Hepatocyte (in vitro differentiated cells): Measurements from ENCODE around the gene MPHOSPH10. TPM values are rescaled to one million over a fixed set of nuclear protein-coding genes. Genes with fewer than 3 reads are reported as not detected.
A peak's percentile ranks its signal among the peaks of the same experiment; 100 is the strongest.

Source experiments
- DNase-seq: peaks from one replicate; pipeline ENCODE4 v3.0.0-alpha.2; 2016; ENCODE audit warnings: low spot score
- H2AFZ ChIP-seq: fragments of 200-600 bp; sonication (generic); 2 replicates; pipeline ENCODE4 v1.6.0; 2016; ENCODE audit warnings: antibody characterized with exemption, mild to moderate bottlenecking
- H3K27ac ChIP-seq: fragments of 200-600 bp; sonication (generic); 2 replicates; pipeline ENCODE4 v1.5.1; 2016; ENCODE audit warnings: mild to moderate bottlenecking
- H3K27me3 ChIP-seq: fragments of 200-600 bp; sonication (generic); 2 replicates; pipeline ENCODE4 v1.6.1; 2016
- H3K36me3 ChIP-seq: fragments of 200-600 bp; sonication (generic); replicated peaks from 2 replicates; pipeline ENCODE4 v1.5.1; 2016; ENCODE audit warnings: low read depth; ENCODE audit not compliant: insufficient read depth
- H3K4me1 ChIP-seq: fragments of 200-600 bp; sonication (generic); 2 replicates; pipeline ENCODE4 v1.5.1; 2016; ENCODE audit warnings: mild to moderate bottlenecking, moderate library complexity; ENCODE audit not compliant: insufficient read depth
- H3K4me2 ChIP-seq: fragments of 200-600 bp; sonication (generic); 2 replicates; pipeline ENCODE4 v1.6.0; 2016
- H3K4me3 ChIP-seq: fragments of 200-600 bp; sonication (generic); 2 replicates; pipeline ENCODE4 v1.5.1; 2016; ENCODE audit warnings: mild to moderate bottlenecking
- H3K79me2 ChIP-seq: fragments of 200-600 bp; sonication (generic); 2 replicates; pipeline ENCODE4 v1.6.0; 2017; ENCODE audit warnings: mild to moderate bottlenecking
- H3K9me2 ChIP-seq: fragments of 200-600 bp; sonication (generic); replicated peaks from 2 replicates; pipeline ENCODE4 v1.6.0; 2017; ENCODE audit warnings: mild to moderate bottlenecking; ENCODE audit not compliant: insufficient read depth
- H3K9me3 ChIP-seq: fragments of 200-600 bp; sonication (generic); 2 replicates; pipeline ENCODE4 v1.5.1; 2016; ENCODE audit warnings: low read depth, mild to moderate bottlenecking
- H4K20me1 ChIP-seq: fragments of 200-600 bp; sonication (generic); 2 replicates; pipeline ENCODE4 v1.6.0; 2016; ENCODE audit warnings: mild to moderate bottlenecking; ENCODE audit not compliant: insufficient read depth, poor library complexity, severe bottlenecking
- CTCF ChIP-seq: fragments of 200-600 bp; sonication (generic); IDR thresholded peaks from 2 replicates; pipeline ENCODE4 v1.5.1; 2016; ENCODE audit warnings: antibody characterized with exemption, mild to moderate bottlenecking; ENCODE audit not compliant: poor library complexity
- EZH2 ChIP-seq: fragments of 200-600 bp; sonication (generic); IDR thresholded peaks from 2 replicates; pipeline ENCODE4 v1.6.1; 2016; ENCODE audit warnings: antibody characterized with exemption, mild to moderate bottlenecking, borderline replicate concordance
- EZH2phosphoT487 ChIP-seq: fragments of 200-600 bp; sonication (generic); IDR thresholded peaks from one replicate; pipeline ENCODE4 v1.6.1; 2018; ENCODE audit warnings: antibody characterized with exemption, mild to moderate bottlenecking, low read depth, moderate library complexity; ENCODE audit not compliant: unreplicated experiment, severe bottlenecking
- WGBS: methylation state at CpG from one replicate; pipeline ENCODE4 v1.1.6; 2016; ENCODE audit warnings: low lambda C conversion rate; ENCODE audit errors: missing lambda C conversion rate; 5-methylcytosine and 5-hydroxymethylcytosine counted together
- polyA plus RNA-seq: library from polyadenylated mRNA; unstranded; fragments of >200 nt; fragmentation: Nextera tagmentation; extraction: Ambion mirVana; gene quantifications from 2 replicates; pipeline ENCODE4 v1.2.1, GENCODE V29; 2016
- total RNA-seq: library from RNA; depleted of rRNA; stranded (reverse); fragments of >200 nt; gene quantifications from 2 replicates; pipeline ENCODE4 v1.2.3, GENCODE V29; 2014

The MPHOSPH10 gene
- total and polyA plus RNA-seq, 2 experiments from 2014 or later: 17.0 to 18.8 TPM

- Histone ChIP-seq H4K20me1 (no peaks in the 10 kb centered on the region), H3K79me2 (no peaks in the 10 kb centered on the region), H3K4me1 (no peaks in the 10 kb centered on the region), H3K4me3 (no peak overlapping the region), H3K27me3 (no peaks in the 10 kb centered on the region), H2AFZ (no peak overlapping the region), H3K4me2 (no peak overlapping the region), H3K9me3 (no peaks in the 10 kb centered on the region), H3K36me3 (no peaks in the 10 kb centered on the region), H3K9me2 (no peaks in the 10 kb centered on the region), H3K27ac (no peak overlapping the region)
- no peak for DNase-seq
- TF ChIP-seq CTCF (no peak), EZH2 (no peak), EZH2phosphoT487 (no peak)
- 79% methylated on average over 8 of the region's 8 CpGs for WGBS
Observed at GRCh38 chr2:71154279-71154678, 23.8 kb downstream of the MPHOSPH10 start.

GRCh38 chr2:71154798-71155197, 24.4 kb downstream of the MPHOSPH10 start:
- no peak overlapping the region for H3K4me3 ChIP-seq
- H3K36me3 ChIP-seq: no peaks in the 10 kb centered on the region
- WGBS: 54% methylated on average over 6 of the region's 6 CpGs
- no peaks in the 10 kb centered on the region for H3K9me2 ChIP-seq
- H3K9me3 ChIP-seq: no peaks in the 10 kb centered on the region
- TF ChIP-seq CTCF: peak; percentile 9
- no peak for TF ChIP-seq EZH2
- no peak overlapping the region for H3K4me2 ChIP-seq
- H3K27ac ChIP-seq: no peak overlapping the region
- peak; percentile 18 for DNase-seq
- H2AFZ ChIP-seq: no peak overlapping the region
- no peaks in the 10 kb centered on the region for H3K79me2 ChIP-seq
- H3K4me1 ChIP-seq: no peaks in the 10 kb centered on the region
- H3K27me3 ChIP-seq: no peaks in the 10 kb centered on the region
- no peaks in the 10 kb centered on the region for H4K20me1 ChIP-seq

GRCh38 chr2:71155846-71156245, 25.4 kb downstream of the MPHOSPH10 start:
- Histone ChIP-seq H3K4me3 (no peak overlapping the region), H3K27me3 (no peaks in the 10 kb centered on the region), H2AFZ (no peak overlapping the region), H4K20me1 (no peaks in the 10 kb centered on the region), H3K9me3 (no peaks in the 10 kb centered on the region), H3K4me2 (no peak overlapping the region), H3K36me3 (no peaks in the 10 kb centered on the region), H3K27ac (no peak overlapping the region), H3K9me2 (no peaks in the 10 kb centered on the region), H3K4me1 (no peaks in the 10 kb centered on the region), H3K79me2 (no peaks in the 10 kb centered on the region)
- no peak for DNase-seq
- 87% methylated on average over 4 of the region's 4 CpGs for WGBS
- TF ChIP-seq EZH2 (no peak), EZH2phosphoT487 (no peak)

GRCh38 chr2:71156573-71156972, 26.1 kb downstream of the MPHOSPH10 start:
- peak overlapping the region; percentile 10 for H3K4me2 ChIP-seq
- no peaks in the 10 kb centered on the region for H3K9me3 ChIP-seq
- H2AFZ ChIP-seq: no peak overlapping the region
- no peaks in the 10 kb centered on the region for H3K36me3 ChIP-seq
- H3K79me2 ChIP-seq: no peaks in the 10 kb centered on the region
- no peak overlapping the region for H3K4me3 ChIP-seq
- no peaks in the 10 kb centered on the region for H3K4me1 ChIP-seq
- no peaks in the 10 kb centered on the region for H3K27me3 ChIP-seq
- TF ChIP-seq EZH2phosphoT487 (no peak), EZH2 (no peak), CTCF (no peak)
- no peaks in the 10 kb centered on the region for H4K20me1 ChIP-seq
- peak; percentile 26 for DNase-seq
- 64% methylated on average over 6 of the region's 6 CpGs for WGBS
- no peak overlapping the region for H3K27ac ChIP-seq
- H3K9me2 ChIP-seq: no peaks in the 10 kb centered on the region
